Uterus (tissue), 2 donors: ENCODE measurements around the gene BMPR1B.

Experiments used
- POLR2A ChIP-seq, 2 donors: fragments of 450-650 bp; IDR thresholded peaks; one replicate each; pipeline ENCODE4 v1.6.1; 2016; ENCODE audit warnings: antibody characterized with exemption in 2 of 2, mild to moderate bottlenecking in 1 of 2, moderate library complexity in 1 of 2
- TF ChIP-seq, protein P1 (sequence below), 4 experiments: fragments of 200-600 bp in 2 of 4; fragments of 450-650 bp in 2 of 4; sonication (generic) in 2 of 4; IDR thresholded peaks; one replicate each; pipeline ENCODE4 v1.5.1; 2016 to 2019; ENCODE audit warnings: antibody characterized with exemption in 4 of 4, mild to moderate bottlenecking in 2 of 4, moderate library complexity in 1 of 4

- TF ChIP-seq, protein P1, sequence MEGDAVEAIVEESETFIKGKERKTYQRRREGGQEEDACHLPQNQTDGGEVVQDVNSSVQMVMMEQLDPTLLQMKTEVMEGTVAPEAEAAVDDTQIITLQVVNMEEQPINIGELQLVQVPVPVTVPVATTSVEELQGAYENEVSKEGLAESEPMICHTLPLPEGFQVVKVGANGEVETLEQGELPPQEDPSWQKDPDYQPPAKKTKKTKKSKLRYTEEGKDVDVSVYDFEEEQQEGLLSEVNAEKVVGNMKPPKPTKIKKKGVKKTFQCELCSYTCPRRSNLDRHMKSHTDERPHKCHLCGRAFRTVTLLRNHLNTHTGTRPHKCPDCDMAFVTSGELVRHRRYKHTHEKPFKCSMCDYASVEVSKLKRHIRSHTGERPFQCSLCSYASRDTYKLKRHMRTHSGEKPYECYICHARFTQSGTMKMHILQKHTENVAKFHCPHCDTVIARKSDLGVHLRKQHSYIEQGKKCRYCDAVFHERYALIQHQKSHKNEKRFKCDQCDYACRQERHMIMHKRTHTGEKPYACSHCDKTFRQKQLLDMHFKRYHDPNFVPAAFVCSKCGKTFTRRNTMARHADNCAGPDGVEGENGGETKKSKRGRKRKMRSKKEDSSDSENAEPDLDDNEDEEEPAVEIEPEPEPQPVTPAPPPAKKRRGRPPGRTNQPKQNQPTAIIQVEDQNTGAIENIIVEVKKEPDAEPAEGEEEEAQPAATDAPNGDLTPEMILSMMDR (IDR thresholded peaks at IDR 0.05) = no peak
- TF ChIP-seq POLR2A (IDR thresholded peaks at IDR 0.05) = no peak
Measured at GRCh38 chr4:95170176-95170575, 412.4 kb downstream of the BMPR1B start.
